HepG2 (cell line): Measurements from ENCODE around the gene TIMM44. TPM values are rescaled to one million over a fixed set of nuclear protein-coding genes. Genes with fewer than 3 reads are reported as not detected.

Experiments used
- AGO2 ChIP-seq: fragments of 200-400 bp; formaldehyde crosslinking; optimal IDR thresholded peaks from 2 replicates; pipeline ENCODE3; 2017; ENCODE audit warnings: mild to moderate bottlenecking, low read depth, low read length, moderate library complexity
- CHD4 ChIP-seq: fragments of 200-600 bp; sonication (generic); IDR thresholded peaks from 2 replicates; pipeline ENCODE4 v1.7.0; 2017; ENCODE audit warnings: mild to moderate bottlenecking, low read length, borderline replicate concordance
- FOSL1 ChIP-seq: sonication (generic); formaldehyde crosslinking; IDR thresholded peaks from 2 replicates; pipeline ENCODE4 v1.9.0; 2021; ENCODE audit warnings: missing genetic modification reagents, borderline replicate concordance
- SNRNP70 ChIP-seq: fragments of 200-400 bp; formaldehyde crosslinking; IDR thresholded peaks from 2 replicates; pipeline ENCODE4 v1.6.1; 2017; ENCODE audit warnings: mild to moderate bottlenecking, low read depth, low read length, moderate library complexity
- ZNF180 ChIP-seq: sonication (generic); formaldehyde crosslinking; IDR thresholded peaks from 2 replicates; pipeline ENCODE4 v1.4.0; 2020; ENCODE audit warnings: low read depth, missing genetic modification reagents, borderline replicate concordance
- ZNF335 ChIP-seq: sonication (generic); formaldehyde crosslinking; IDR thresholded peaks from 2 replicates; pipeline ENCODE4 v1.4.0; 2020; ENCODE audit warnings: missing genetic modification reagents
- polyA plus RNA-seq, 8 experiments: library from polyadenylated mRNA; depleted of rRNA in 3 of 8; stranded (reverse) in 7 of 8; unstranded in 1 of 8; fragments of >200 nt; fragmentation: Illumina TruSeq in 4 of 8; extraction: Trizol in 4 of 8; gene quantifications; 2 replicates each; pipeline versions ENCODE4 v1.2.1 to v1.2.3, GENCODE V29; 2011 to 2016; ENCODE audit warnings: low read depth in 4 of 8, missing spikeins in 1 of 8, mixed read lengths in 1 of 8; ENCODE audit not compliant: insufficient read depth in 1 of 8
- total RNA-seq, 5 experiments: library from RNA; depleted of rRNA; stranded (reverse); fragments of >200 nt; fragmentation: Illumina TruSeq; extraction: Trizol; gene quantifications; 2 replicates each; pipeline ENCODE4 v1.2.3, GENCODE V29; 2016; ENCODE audit warnings: low read depth in 1 of 5
- TF ChIP-seq, protein P1 (sequence below): sonication (generic); formaldehyde crosslinking; IDR thresholded peaks from 2 replicates; pipeline ENCODE4 v1.8.1; 2023; ENCODE audit warnings: mild to moderate bottlenecking, inconsistent platforms, moderate library complexity, missing genetic modification reagents, borderline replicate concordance
- TF ChIP-seq, protein P2 (sequence below): sonication (generic); formaldehyde crosslinking; IDR thresholded peaks from 2 replicates; pipeline ENCODE4 v1.5.1; 2020; ENCODE audit warnings: mild to moderate bottlenecking, missing genetic modification reagents, borderline replicate concordance
- TF ChIP-seq, protein P3 (sequence below): IDR thresholded peaks from 2 replicates; pipeline ENCODE4 v1.4.0; 2020; ENCODE audit warnings: mild to moderate bottlenecking, missing genetic modification reagents
- TF ChIP-seq, protein P4 (sequence below): sonication (generic); formaldehyde crosslinking; IDR thresholded peaks from 2 replicates; pipeline ENCODE4 v1.5.1; 2020; ENCODE audit warnings: mild to moderate bottlenecking, missing genetic modification reagents
- TF ChIP-seq, protein P5 (sequence below): sonication (generic); formaldehyde crosslinking; IDR thresholded peaks from 2 replicates; pipeline ENCODE4 v1.5.1; 2020; ENCODE audit warnings: missing genetic modification reagents, mild to moderate bottlenecking, borderline replicate concordance

TIMM44 gene
- total and polyA plus RNA-seq, 2 of the 13 experiments (the other 11 are each of a cell fraction or from before 2014, with no cell fraction given): 42.9 to 72.6 TPM

DNA sequence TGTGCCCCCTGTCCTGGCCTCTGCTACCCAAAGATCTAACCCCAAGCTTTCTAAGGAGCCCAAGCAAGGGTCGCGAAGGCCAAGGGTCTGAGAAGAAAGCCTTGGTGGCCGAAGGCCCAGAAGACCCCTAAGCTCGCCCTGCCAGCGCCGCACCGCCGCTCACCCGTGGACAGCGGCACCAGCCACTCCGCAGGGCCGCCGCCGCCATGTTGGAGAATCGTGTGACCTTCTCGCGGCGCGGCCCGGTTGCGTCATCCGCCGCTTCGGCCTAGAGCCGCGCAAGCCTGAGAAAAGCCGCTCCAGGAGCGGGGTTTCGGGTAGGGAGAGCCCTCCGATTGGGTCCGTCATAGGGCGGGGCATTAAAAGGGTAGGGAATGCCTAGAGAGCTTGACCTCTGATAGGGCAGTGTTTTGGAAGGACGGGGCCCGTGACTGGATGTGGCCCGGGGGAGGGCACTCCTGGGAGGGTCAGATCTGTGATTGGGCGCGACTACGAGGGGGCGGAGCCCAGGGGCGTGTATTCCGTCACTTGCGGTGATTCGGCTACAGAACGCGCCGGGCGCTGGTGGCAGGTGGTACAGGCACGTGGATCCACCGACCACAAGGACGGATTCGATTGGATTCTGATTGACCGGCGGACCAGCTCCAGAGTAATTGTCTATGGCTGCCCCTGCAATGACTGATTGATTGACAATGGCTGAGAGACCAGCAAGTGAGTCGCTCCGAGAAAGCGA lies at the start of gene TIMM44 (continued):
- TF ChIP-seq, protein P1, sequence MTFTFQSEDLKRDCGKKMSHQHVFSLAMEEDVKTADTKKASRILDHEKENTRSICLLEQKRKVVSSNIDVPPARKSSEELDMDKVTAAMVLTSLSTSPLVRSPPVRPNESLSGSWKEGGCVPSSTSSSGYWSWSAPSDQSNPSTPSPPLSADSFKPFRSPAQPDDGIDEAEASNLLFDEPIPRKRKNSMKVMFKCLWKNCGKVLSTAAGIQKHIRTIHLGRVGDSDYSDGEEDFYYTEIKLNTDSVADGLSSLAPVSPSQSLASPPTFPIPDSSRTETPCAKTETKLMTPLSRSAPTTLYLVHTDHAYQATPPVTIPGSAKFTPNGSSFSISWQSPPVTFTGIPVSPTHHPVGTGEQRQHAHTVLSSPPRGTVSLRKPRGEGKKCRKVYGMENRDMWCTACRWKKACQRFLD (CRISPR knock-in tag): peak; percentile 24; the same call in 1 of the 2 replicates
- TF ChIP-seq, protein P2, sequence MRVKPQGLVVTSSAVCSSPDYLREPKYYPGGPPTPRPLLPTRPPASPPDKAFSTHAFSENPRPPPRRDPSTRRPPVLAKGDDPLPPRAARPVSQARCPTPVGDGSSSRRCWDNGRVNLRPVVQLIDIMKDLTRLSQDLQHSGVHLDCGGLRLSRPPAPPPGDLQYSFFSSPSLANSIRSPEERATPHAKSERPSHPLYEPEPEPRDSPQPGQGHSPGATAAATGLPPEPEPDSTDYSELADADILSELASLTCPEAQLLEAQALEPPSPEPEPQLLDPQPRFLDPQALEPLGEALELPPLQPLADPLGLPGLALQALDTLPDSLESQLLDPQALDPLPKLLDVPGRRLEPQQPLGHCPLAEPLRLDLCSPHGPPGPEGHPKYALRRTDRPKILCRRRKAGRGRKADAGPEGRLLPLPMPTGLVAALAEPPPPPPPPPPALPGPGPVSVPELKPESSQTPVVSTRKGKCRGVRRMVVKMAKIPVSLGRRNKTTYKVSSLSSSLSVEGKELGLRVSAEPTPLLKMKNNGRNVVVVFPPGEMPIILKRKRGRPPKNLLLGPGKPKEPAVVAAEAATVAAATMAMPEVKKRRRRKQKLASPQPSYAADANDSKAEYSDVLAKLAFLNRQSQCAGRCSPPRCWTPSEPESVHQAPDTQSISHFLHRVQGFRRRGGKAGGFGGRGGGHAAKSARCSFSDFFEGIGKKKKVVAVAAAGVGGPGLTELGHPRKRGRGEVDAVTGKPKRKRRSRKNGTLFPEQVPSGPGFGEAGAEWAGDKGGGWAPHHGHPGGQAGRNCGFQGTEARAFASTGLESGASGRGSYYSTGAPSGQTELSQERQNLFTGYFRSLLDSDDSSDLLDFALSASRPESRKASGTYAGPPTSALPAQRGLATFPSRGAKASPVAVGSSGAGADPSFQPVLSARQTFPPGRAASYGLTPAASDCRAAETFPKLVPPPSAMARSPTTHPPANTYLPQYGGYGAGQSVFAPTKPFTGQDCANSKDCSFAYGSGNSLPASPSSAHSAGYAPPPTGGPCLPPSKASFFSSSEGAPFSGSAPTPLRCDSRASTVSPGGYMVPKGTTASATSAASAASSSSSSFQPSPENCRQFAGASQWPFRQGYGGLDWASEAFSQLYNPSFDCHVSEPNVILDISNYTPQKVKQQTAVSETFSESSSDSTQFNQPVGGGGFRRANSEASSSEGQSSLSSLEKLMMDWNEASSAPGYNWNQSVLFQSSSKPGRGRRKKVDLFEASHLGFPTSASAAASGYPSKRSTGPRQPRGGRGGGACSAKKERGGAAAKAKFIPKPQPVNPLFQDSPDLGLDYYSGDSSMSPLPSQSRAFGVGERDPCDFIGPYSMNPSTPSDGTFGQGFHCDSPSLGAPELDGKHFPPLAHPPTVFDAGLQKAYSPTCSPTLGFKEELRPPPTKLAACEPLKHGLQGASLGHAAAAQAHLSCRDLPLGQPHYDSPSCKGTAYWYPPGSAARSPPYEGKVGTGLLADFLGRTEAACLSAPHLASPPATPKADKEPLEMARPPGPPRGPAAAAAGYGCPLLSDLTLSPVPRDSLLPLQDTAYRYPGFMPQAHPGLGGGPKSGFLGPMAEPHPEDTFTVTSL (CRISPR knock-in tag): 0 out of 2 replicates have a peak, but pooled peaks have one; percentile 10
- TF ChIP-seq SNRNP70: no peak
- no peak for TF ChIP-seq ZNF180
- peak; percentile 61; the same call in 1 of the 2 replicates for TF ChIP-seq CHD4
- TF ChIP-seq, protein P3, sequence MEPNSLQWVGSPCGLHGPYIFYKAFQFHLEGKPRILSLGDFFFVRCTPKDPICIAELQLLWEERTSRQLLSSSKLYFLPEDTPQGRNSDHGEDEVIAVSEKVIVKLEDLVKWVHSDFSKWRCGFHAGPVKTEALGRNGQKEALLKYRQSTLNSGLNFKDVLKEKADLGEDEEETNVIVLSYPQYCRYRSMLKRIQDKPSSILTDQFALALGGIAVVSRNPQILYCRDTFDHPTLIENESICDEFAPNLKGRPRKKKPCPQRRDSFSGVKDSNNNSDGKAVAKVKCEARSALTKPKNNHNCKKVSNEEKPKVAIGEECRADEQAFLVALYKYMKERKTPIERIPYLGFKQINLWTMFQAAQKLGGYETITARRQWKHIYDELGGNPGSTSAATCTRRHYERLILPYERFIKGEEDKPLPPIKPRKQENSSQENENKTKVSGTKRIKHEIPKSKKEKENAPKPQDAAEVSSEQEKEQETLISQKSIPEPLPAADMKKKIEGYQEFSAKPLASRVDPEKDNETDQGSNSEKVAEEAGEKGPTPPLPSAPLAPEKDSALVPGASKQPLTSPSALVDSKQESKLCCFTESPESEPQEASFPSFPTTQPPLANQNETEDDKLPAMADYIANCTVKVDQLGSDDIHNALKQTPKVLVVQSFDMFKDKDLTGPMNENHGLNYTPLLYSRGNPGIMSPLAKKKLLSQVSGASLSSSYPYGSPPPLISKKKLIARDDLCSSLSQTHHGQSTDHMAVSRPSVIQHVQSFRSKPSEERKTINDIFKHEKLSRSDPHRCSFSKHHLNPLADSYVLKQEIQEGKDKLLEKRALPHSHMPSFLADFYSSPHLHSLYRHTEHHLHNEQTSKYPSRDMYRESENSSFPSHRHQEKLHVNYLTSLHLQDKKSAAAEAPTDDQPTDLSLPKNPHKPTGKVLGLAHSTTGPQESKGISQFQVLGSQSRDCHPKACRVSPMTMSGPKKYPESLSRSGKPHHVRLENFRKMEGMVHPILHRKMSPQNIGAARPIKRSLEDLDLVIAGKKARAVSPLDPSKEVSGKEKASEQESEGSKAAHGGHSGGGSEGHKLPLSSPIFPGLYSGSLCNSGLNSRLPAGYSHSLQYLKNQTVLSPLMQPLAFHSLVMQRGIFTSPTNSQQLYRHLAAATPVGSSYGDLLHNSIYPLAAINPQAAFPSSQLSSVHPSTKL (CRISPR knock-in tag): peak; percentile 53; the same call in 1 of the 2 replicates
- TF ChIP-seq, protein P4, sequence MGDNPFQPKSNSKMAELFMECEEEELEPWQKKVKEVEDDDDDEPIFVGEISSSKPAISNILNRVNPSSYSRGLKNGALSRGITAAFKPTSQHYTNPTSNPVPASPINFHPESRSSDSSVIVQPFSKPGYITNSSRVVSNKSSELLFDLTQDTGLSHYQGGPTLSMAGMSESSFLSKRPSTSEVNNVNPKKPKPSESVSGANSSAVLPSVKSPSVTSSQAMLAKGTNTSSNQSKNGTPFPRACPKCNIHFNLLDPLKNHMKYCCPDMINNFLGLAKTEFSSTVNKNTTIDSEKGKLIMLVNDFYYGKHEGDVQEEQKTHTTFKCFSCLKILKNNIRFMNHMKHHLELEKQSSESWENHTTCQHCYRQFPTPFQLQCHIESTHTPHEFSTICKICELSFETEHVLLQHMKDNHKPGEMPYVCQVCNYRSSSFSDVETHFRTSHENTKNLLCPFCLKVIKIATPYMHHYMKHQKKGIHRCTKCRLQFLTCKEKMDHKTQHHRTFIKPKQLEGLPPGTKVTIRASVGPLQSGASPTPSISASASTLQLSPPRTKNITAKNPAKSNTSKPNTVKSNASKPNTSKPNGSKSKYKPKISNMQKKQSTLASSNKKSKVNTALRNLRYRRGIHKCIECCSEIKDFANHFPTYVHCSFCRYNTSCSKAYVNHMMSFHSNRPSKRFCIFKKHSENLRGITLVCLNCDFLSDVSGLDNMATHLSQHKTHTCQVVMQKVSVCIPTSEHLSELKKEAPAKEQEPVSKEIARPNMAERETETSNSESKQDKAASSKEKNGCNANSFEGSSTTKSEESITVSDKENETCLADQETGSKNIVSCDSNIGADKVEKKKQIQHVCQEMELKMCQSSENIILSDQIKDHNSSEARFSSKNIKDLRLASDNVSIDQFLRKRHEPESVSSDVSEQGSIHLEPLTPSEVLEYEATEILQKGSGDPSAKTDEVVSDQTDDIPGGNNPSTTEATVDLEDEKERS (CRISPR knock-in tag): peak; percentile 80; the same call in 1 of the 2 replicates
- TF ChIP-seq, protein P5, sequence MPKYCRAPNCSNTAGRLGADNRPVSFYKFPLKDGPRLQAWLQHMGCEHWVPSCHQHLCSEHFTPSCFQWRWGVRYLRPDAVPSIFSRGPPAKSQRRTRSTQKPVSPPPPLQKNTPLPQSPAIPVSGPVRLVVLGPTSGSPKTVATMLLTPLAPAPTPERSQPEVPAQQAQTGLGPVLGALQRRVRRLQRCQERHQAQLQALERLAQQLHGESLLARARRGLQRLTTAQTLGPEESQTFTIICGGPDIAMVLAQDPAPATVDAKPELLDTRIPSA (CRISPR knock-in tag): no peak
- TF ChIP-seq FOSL1 (CRISPR knock-in tag): no peak
- peak; percentile 72 for TF ChIP-seq AGO2
- TF ChIP-seq ZNF335 (CRISPR knock-in tag): no peak
